Measurements from ENCODE around the gene MTHFD2L. TPM values are rescaled to one million over a fixed set of nuclear protein-coding genes. Genes with fewer than 3 reads are reported as not detected.
"Not testable (repeated sequence)": the region's sequence is repeated elsewhere in the genome, so short reads cannot be mapped to it uniquely, and the experiment has no call there.

The MTHFD2L gene
- total RNA-seq, 1 donor from 2014 or later: 13.6 TPM

DNA sequence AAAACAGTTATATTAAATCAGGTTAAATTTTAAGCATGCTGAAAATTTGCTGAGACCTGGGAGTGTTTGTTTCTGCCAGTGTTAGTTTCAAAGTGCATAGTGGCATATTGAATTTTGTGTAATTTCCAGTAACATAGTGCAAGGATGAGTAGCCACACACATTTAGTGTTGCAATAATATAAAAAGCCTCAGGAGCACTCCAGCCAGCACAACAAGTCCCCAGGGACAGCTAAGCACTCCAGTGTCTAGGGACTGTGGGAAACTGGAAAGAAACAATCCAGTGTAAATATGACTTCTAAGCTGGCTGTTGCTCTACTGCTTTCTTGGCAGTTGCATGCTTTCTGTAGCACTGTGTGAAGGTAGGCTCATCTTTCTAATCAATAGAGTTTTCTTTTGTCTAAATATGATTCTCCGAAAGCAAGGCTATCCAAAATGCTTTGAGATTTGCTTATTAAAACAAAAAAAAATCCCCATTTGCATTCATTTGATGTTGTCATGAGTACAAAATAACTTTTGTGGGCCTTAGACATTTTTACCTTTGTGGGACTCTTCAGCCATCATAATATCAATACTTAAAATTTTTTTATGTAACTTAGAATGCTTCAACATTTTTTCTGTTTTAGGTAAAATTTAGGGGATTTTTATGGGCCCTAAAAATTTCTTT is 34.7 kb upstream of the MTHFD2L start:
- H3K4me1 Mint-ChIP-seq (ENCODE audit: unreplicated experiment): peaks cover under 1% of the 10 kb centered on the region
- TF ChIP-seq, protein P1, sequence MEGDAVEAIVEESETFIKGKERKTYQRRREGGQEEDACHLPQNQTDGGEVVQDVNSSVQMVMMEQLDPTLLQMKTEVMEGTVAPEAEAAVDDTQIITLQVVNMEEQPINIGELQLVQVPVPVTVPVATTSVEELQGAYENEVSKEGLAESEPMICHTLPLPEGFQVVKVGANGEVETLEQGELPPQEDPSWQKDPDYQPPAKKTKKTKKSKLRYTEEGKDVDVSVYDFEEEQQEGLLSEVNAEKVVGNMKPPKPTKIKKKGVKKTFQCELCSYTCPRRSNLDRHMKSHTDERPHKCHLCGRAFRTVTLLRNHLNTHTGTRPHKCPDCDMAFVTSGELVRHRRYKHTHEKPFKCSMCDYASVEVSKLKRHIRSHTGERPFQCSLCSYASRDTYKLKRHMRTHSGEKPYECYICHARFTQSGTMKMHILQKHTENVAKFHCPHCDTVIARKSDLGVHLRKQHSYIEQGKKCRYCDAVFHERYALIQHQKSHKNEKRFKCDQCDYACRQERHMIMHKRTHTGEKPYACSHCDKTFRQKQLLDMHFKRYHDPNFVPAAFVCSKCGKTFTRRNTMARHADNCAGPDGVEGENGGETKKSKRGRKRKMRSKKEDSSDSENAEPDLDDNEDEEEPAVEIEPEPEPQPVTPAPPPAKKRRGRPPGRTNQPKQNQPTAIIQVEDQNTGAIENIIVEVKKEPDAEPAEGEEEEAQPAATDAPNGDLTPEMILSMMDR (IDR thresholded peaks at IDR 0.05; ENCODE audit: unreplicated experiment): no peak
- H3K9me3 Mint-ChIP-seq (ENCODE audit: unreplicated experiment): no peaks in the 10 kb centered on the region
- no peak overlapping the region for H3K4me3 Mint-ChIP-seq (ENCODE audit: unreplicated experiment)
- H3K36me3 Mint-ChIP-seq (ENCODE audit: low read depth, unreplicated experiment): no peaks in the 10 kb centered on the region
- H3K27me3 Mint-ChIP-seq (ENCODE audit: unreplicated experiment): peaks cover 3% of the 10 kb centered on the region
- H3K27ac Mint-ChIP-seq (ENCODE audit: unreplicated experiment): no peak overlapping the region
- no peak for DNase-seq (ENCODE audit: low spot score)

DNA sequence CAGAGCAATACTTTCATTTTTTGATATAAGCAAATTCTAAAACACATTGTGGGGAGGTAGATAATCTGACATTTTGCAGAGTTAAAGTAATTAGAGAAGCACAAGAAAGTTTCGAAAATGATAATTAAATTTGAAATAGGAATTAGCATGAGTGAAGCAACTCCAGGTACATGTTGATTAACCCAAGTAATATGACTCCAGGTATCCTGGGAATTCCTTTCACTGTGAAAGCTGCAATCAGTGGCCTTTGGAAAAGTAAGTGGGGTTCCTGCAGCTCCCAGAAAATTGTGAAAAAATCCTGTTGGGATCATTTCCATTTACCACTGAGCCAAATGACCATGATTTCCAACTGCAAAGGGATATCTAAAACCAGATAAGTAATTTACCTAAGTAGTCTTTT is 32.9 kb upstream of the MTHFD2L start:
- Mint-ChIP-seq H3K27me3 (ENCODE audit: unreplicated experiment) (no peaks in the 10 kb centered on the region), H3K4me3 (ENCODE audit: unreplicated experiment) (no peak overlapping the region), H3K9me3 (ENCODE audit: unreplicated experiment) (no peaks in the 10 kb centered on the region), H3K4me1 (ENCODE audit: unreplicated experiment) (no peaks in the 10 kb centered on the region), H3K27ac (ENCODE audit: unreplicated experiment) (no peak overlapping the region), H3K36me3 (ENCODE audit: low read depth, unreplicated experiment) (no peaks in the 10 kb centered on the region)
- no peak for DNase-seq (ENCODE audit: low spot score)
- TF ChIP-seq, protein P1 (IDR thresholded peaks at IDR 0.05; ENCODE audit: unreplicated experiment): no peak

DNA sequence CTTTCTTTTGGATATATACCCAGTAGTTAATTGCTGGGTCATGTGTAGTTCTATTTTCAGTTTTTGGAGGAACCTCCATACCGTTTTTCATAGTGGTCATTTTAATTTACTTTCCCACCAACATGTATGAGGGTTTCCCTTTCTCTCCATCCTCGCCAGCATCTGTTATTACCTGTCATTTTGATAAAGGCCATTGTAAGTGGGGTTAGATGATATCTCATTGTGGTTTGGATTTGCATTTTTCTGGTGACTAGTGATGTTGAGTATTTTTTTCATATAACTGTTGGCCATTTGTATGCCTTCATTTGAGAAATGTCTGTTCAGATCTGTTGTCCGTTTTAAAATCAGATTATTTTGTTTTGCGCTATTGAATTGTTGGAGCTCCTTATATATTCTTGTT is 30.2 kb upstream of the MTHFD2L start:
- no peak overlapping the region for H3K27ac Mint-ChIP-seq (ENCODE audit: unreplicated experiment)
- DNase-seq (ENCODE audit: low spot score): no peak
- no peaks in the 10 kb centered on the region for H3K4me1 Mint-ChIP-seq (ENCODE audit: unreplicated experiment)
- no peaks in the 10 kb centered on the region for H3K9me3 Mint-ChIP-seq (ENCODE audit: unreplicated experiment)
- H3K36me3 Mint-ChIP-seq (ENCODE audit: low read depth, unreplicated experiment): no peaks in the 10 kb centered on the region
- TF ChIP-seq, protein P1 (IDR thresholded peaks at IDR 0.05; ENCODE audit: unreplicated experiment): no peak
- H3K4me3 Mint-ChIP-seq (ENCODE audit: unreplicated experiment): no peak overlapping the region
- H3K27me3 Mint-ChIP-seq (ENCODE audit: unreplicated experiment): no peaks in the 10 kb centered on the region

DNA sequence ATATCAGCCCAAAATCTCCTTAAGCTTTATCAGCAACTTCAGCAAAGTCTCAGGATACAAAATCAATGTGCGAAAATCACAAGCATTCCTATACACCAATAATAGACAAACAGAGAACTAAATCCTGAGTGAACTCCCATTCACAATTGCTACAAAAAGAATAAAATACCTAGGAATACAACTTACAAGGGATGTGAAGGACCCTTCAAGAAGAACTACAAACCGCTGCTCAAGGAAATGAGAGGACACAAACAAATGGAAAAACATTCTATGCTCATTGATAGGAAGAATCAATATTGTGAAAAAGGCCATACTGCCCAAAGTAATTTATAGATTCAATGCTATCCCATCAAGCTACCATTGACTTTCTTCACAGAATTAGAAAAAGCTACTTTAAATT is 27.1 kb upstream of the MTHFD2L start:
- not testable (repeated sequence) for H3K36me3 Mint-ChIP-seq (ENCODE audit: low read depth, unreplicated experiment); DNase-seq (ENCODE audit: low spot score); H3K4me3 Mint-ChIP-seq (ENCODE audit: unreplicated experiment); H3K9me3 Mint-ChIP-seq (ENCODE audit: unreplicated experiment); H3K27ac Mint-ChIP-seq (ENCODE audit: unreplicated experiment); H3K27me3 Mint-ChIP-seq (ENCODE audit: unreplicated experiment); H3K4me1 Mint-ChIP-seq (ENCODE audit: unreplicated experiment)

DNA sequence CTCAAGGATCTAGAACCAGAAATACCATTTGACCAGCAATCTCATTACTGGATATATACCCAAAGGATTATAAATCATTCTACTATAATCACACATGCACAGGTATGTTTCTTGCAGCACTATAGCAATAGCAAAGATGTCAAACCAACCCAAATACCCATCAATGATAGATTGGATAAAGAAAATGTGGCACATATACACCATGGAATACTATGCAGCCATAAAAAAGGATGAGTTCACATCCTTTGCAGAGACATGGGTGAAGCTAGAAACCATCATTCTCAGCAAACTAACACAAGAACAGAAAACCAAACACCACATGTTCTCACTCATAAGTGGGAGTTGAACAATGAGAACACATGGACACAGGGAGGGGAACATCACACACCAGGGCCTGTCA is 25.7 kb upstream of the MTHFD2L start:
- not testable (repeated sequence) for H3K4me3 Mint-ChIP-seq (ENCODE audit: unreplicated experiment); H3K4me1 Mint-ChIP-seq (ENCODE audit: unreplicated experiment); H3K27me3 Mint-ChIP-seq (ENCODE audit: unreplicated experiment); DNase-seq (ENCODE audit: low spot score); H3K36me3 Mint-ChIP-seq (ENCODE audit: low read depth, unreplicated experiment); H3K9me3 Mint-ChIP-seq (ENCODE audit: unreplicated experiment); H3K27ac Mint-ChIP-seq (ENCODE audit: unreplicated experiment)

DNA sequence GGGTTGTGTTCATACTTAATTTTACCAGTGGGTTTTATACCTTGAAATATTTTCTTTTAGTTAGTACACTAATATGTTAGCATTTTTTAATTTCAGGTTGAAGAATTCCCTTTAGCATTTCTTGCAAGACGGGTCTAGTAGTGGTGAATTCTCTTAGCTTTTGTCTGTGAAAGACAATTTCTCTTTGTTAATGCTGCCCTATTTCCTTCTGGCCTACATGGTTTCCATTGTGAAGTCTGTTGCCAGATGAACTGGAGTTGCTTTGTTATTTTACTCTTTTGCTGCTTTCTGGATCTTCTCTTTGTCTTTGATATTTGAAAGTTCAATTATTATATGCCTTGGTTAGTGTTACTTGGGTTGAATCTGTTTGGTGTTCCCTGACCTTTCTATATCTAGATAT is 25.0 kb upstream of the MTHFD2L start:
- DNase-seq (ENCODE audit: low spot score): no peak
- no peak overlapping the region for H3K4me3 Mint-ChIP-seq (ENCODE audit: unreplicated experiment)
- H3K27ac Mint-ChIP-seq (ENCODE audit: unreplicated experiment): peak overlapping the region; percentile 9
- peaks cover 8% of the 10 kb centered on the region for H3K4me1 Mint-ChIP-seq (ENCODE audit: unreplicated experiment)
- H3K9me3 Mint-ChIP-seq (ENCODE audit: unreplicated experiment): no peaks in the 10 kb centered on the region
- TF ChIP-seq, protein P1 (IDR thresholded peaks at IDR 0.05; ENCODE audit: unreplicated experiment): no peak
- no peaks in the 10 kb centered on the region for H3K36me3 Mint-ChIP-seq (ENCODE audit: low read depth, unreplicated experiment)
- peaks cover 2% of the 10 kb centered on the region for H3K27me3 Mint-ChIP-seq (ENCODE audit: unreplicated experiment)

Measured in endothelial cell (in vitro differentiated cells).